Smooth muscle cell (in vitro differentiated cells): ENCODE data around the gene PRDX2. TPM values are rescaled to one million over a fixed set of nuclear protein-coding genes. Genes with fewer than 3 reads are reported as not detected.

ENCODE experiments used
- DNase-seq: peaks from one replicate; lab custom pipeline; 2025; ENCODE audit not compliant: unreplicated experiment; lab: John Stamatoyannopoulos, UW
- H2AFZ ChIP-seq: fragments of 200-600 bp; sonication (generic); 2 replicates; pipeline ENCODE4 v1.6.0; 2016; ENCODE audit warnings: antibody characterized with exemption, low read depth, mild to moderate bottlenecking
- H3F3A ChIP-seq: fragments of 200-600 bp; sonication (generic); 2 replicates; pipeline ENCODE4 v1.6.0; 2017; ENCODE audit warnings: antibody characterized with exemption, low read depth
- H3K27ac ChIP-seq: fragments of 200-600 bp; sonication (generic); 2 replicates; pipeline ENCODE4 v1.5.1; 2016; ENCODE audit warnings: low read depth, mild to moderate bottlenecking
- H3K27me3 ChIP-seq: fragments of 200-600 bp; sonication (generic); 2 replicates; pipeline ENCODE4 v1.6.1; 2016; ENCODE audit warnings: low read depth, mild to moderate bottlenecking
- H3K36me3 ChIP-seq: fragments of 200-600 bp; sonication (generic); 2 replicates; pipeline ENCODE4 v1.5.1; 2016; ENCODE audit warnings: low read depth
- H3K4me1 ChIP-seq: fragments of 200-600 bp; sonication (generic); 2 replicates; pipeline ENCODE4 v1.5.1; 2016; ENCODE audit warnings: low read depth
- H3K4me2 ChIP-seq: fragments of 200-600 bp; sonication (generic); 2 replicates; pipeline ENCODE4 v1.6.0; 2016; ENCODE audit warnings: mild to moderate bottlenecking
- H3K4me3 ChIP-seq: fragments of 200-600 bp; sonication (generic); 2 replicates; pipeline ENCODE4 v1.5.1; 2016; ENCODE audit warnings: mild to moderate bottlenecking
- H3K79me2 ChIP-seq: fragments of 200-600 bp; sonication (generic); 2 replicates; pipeline ENCODE4 v1.6.0; 2016; ENCODE audit warnings: low read depth, mild to moderate bottlenecking
- H3K9ac ChIP-seq: fragments of 200-600 bp; sonication (generic); 2 replicates; pipeline ENCODE4 v1.6.0; 2016; ENCODE audit warnings: low read depth
- H3K9me3 ChIP-seq: fragments of 200-600 bp; sonication (generic); replicated peaks from 2 replicates; pipeline ENCODE4 v1.5.1; 2016; ENCODE audit warnings: low read depth
- H4K20me1 ChIP-seq: fragments of 200-600 bp; sonication (generic); 2 replicates; pipeline ENCODE4 v1.6.0; 2016; ENCODE audit warnings: low read depth
- CTCF ChIP-seq: fragments of 200-600 bp; sonication (generic); IDR thresholded peaks from 2 replicates; pipeline ENCODE4 v1.5.1; 2017; ENCODE audit warnings: borderline replicate concordance, mild to moderate bottlenecking, antibody characterized with exemption; ENCODE audit not compliant: insufficient read depth, poor library complexity, severe bottlenecking
- WGBS: methylation state at CpG from one replicate; pipeline ENCODE4 v1.1.7; 2016; ENCODE audit warnings: low lambda C conversion rate; 5-methylcytosine and 5-hydroxymethylcytosine counted together
- polyA plus RNA-seq: library from polyadenylated mRNA; unstranded; fragments of >200 nt; fragmentation: Nextera tagmentation; extraction: Ambion mirVana; gene quantifications from 2 replicates; pipeline ENCODE4 v1.2.1, GENCODE V29; 2016
- total RNA-seq: library from RNA; depleted of rRNA; stranded (reverse); fragments of >200 nt; gene quantifications from 2 replicates; pipeline ENCODE4 v1.2.3, GENCODE V29; 2014

Gene PRDX2
- total and polyA plus RNA-seq, 2 experiments from 2014 or later, result 371 to 400 TPM

GRCh38 chr19:12794971-12795381 lies 6.6 kb downstream of the PRDX2 start:
- Histone ChIP-seq H3F3A (peaks cover 30% of the 10 kb centered on the region), H3K4me2 (peak overlapping the region; percentile 93), H3K27me3 (no peaks in the 10 kb centered on the region), H3K4me3 (peak overlapping the region; percentile 4), H3K9ac (no peak overlapping the region), H2AFZ (no peak overlapping the region), H3K9me3 (no peaks in the 10 kb centered on the region), H3K36me3 (no peaks in the 10 kb centered on the region), H3K4me1 (peaks cover 9% of the 10 kb centered on the region), H3K79me2 (peaks cover 20% of the 10 kb centered on the region), H3K27ac (peak overlapping the region; percentile 96), H4K20me1 (peaks cover 24% of the 10 kb centered on the region)
- DNase-seq, result no peak
- 88% methylated on average over 9 of the region's 9 CpGs for WGBS
- no peak for TF ChIP-seq CTCF

GRCh38 chr19:12794196-12794941 lies 7.2 kb downstream of the PRDX2 start:
- Histone ChIP-seq H3K79me2 (peaks cover 20% of the 10 kb centered on the region), H3K27ac (peak overlapping the region; percentile 96), H3K36me3 (no peaks in the 10 kb centered on the region), H3F3A (peaks cover 31% of the 10 kb centered on the region), H3K4me1 (peaks cover 9% of the 10 kb centered on the region), H3K4me2 (peak overlapping the region; percentile 93), H4K20me1 (peaks cover 24% of the 10 kb centered on the region), H3K9ac (peak overlapping the region; percentile 99), H2AFZ (no peak overlapping the region), H3K4me3 (peak overlapping the region; percentile 98), H3K27me3 (no peaks in the 10 kb centered on the region), H3K9me3 (no peaks in the 10 kb centered on the region)
- no peak for DNase-seq
- 55% methylated on average over 7 of the region's 7 CpGs for WGBS
- no peak for TF ChIP-seq CTCF

- no peak overlapping the region for H2AFZ ChIP-seq
- DNase-seq, result peak; percentile 89
- H3K4me3 ChIP-seq, result peak overlapping the region; percentile 98
- H3K9ac ChIP-seq, result peak overlapping the region; percentile 99
- under 1% methylated on average over 76 of the region's 81 CpGs for WGBS
- no peaks in the 10 kb centered on the region for H3K9me3 ChIP-seq
- peaks cover 20% of the 10 kb centered on the region for H3K79me2 ChIP-seq
- no peak for TF ChIP-seq CTCF
- peak overlapping the region; percentile 96 for H3K27ac ChIP-seq
- peaks cover 24% of the 10 kb centered on the region for H4K20me1 ChIP-seq
- peak overlapping the region; percentile 93 for H3K4me2 ChIP-seq
- H3K4me1 ChIP-seq, result peaks cover 15% of the 10 kb centered on the region
- H3F3A ChIP-seq, result peaks cover 34% of the 10 kb centered on the region
- no peaks in the 10 kb centered on the region for H3K27me3 ChIP-seq
- H3K36me3 ChIP-seq, result no peaks in the 10 kb centered on the region
Measured at GRCh38 chr19:12793290-12794195, 8.1 kb downstream of the PRDX2 start.
